GM23338 (cell line): ENCODE measurements around the gene SLC5A11. TPM values are rescaled to one million over a fixed set of nuclear protein-coding genes. Genes with fewer than 3 reads are reported as not detected.

Experiments used
- ATAC-seq: fragments of 200-7000 bp; cut with Tn5 transposase; 3 replicates; pipeline ENCODE4 v1.9.1; 2020
- DNase-seq: peaks from one replicate; pipeline ENCODE4 v3.0.0-alpha.2; 2015; ENCODE audit warnings: low spot score
- H2AFZ ChIP-seq: fragments of 200-600 bp; sonication (generic); 2 replicates; pipeline ENCODE4 v1.8.0; 2016; ENCODE audit warnings: antibody characterized with exemption, mild to moderate bottlenecking, moderate library complexity
- H3F3A ChIP-seq: fragments of 200-600 bp; sonication (generic); replicated peaks from 2 replicates; pipeline ENCODE4 v1.8.0; 2017; ENCODE audit warnings: antibody characterized with exemption, mixed run types, low read depth
- H3K27ac ChIP-seq: fragments of 200-600 bp; sonication (generic); 2 replicates; pipeline ENCODE4 v1.6.1; 2016; ENCODE audit warnings: low read depth
- H3K27me3 ChIP-seq: fragments of 200-600 bp; sonication (generic); 2 replicates; pipeline ENCODE4 v1.8.0; 2016; ENCODE audit warnings: mild to moderate bottlenecking, mixed run types, moderate library complexity; ENCODE audit not compliant: insufficient read depth
- H3K36me3 ChIP-seq: fragments of 200-600 bp; sonication (generic); 2 replicates; pipeline ENCODE4 v1.8.0; 2016; ENCODE audit warnings: mild to moderate bottlenecking; ENCODE audit not compliant: insufficient read depth
- H3K4me1 ChIP-seq: fragments of 200-600 bp; sonication (generic); 2 replicates; pipeline ENCODE4 v1.8.0; 2016; ENCODE audit warnings: mild to moderate bottlenecking, moderate library complexity; ENCODE audit not compliant: insufficient read depth
- H3K4me2 ChIP-seq: fragments of 200-600 bp; sonication (generic); 2 replicates; pipeline ENCODE4 v1.7.1; 2017; ENCODE audit warnings: mixed run types
- H3K4me3 ChIP-seq: fragments of 200-600 bp; sonication (generic); 2 replicates; pipeline ENCODE4 v1.6.1; 2016; ENCODE audit warnings: mixed run types
- H3K79me2 ChIP-seq: fragments of 200-600 bp; sonication (generic); replicated peaks from 2 replicates; pipeline ENCODE4 v1.8.0; 2017; ENCODE audit warnings: mild to moderate bottlenecking; ENCODE audit not compliant: insufficient read depth
- H3K9me2 ChIP-seq: fragments of 200-600 bp; sonication (generic); 2 replicates; pipeline ENCODE4 v1.8.0; 2017; ENCODE audit not compliant: insufficient read depth
- H4K20me1 ChIP-seq: fragments of 200-600 bp; sonication (generic); replicated peaks from 2 replicates; pipeline ENCODE4 v1.8.0; 2017; ENCODE audit warnings: mild to moderate bottlenecking; ENCODE audit not compliant: insufficient read depth
- H3K27ac Mint-ChIP-seq: 2 replicates; pipeline ENCODE4 v1.8.0; 2020; ENCODE audit warnings: inconsistent platforms, mild to moderate bottlenecking, moderate library complexity, mixed read lengths
- H3K27me3 Mint-ChIP-seq: 3 replicates; pipeline ENCODE4 v1.8.0; 2022; ENCODE audit warnings: low read depth, mild to moderate bottlenecking, moderate library complexity, mixed read lengths, inconsistent platforms; ENCODE audit not compliant: insufficient read depth, poor library complexity
- H3K36me3 Mint-ChIP-seq: 3 replicates; pipeline ENCODE4 v1.8.0; 2021; ENCODE audit warnings: low read depth, mild to moderate bottlenecking, inconsistent platforms, moderate library complexity, mixed read lengths
- H3K4me1 Mint-ChIP-seq: 3 replicates; pipeline ENCODE4 v1.8.0; 2020; ENCODE audit warnings: mild to moderate bottlenecking, inconsistent platforms, mixed read lengths
- H3K4me3 Mint-ChIP-seq: 3 replicates; pipeline ENCODE4 v1.8.0; 2021; ENCODE audit warnings: moderate library complexity, mild to moderate bottlenecking, inconsistent platforms, mixed read lengths
- H3K9me3 Mint-ChIP-seq: 3 replicates; pipeline ENCODE4 v1.8.0; 2020; ENCODE audit warnings: moderate library complexity, mild to moderate bottlenecking, inconsistent platforms, mixed read lengths
- CREB1 ChIP-seq: fragments of 250-450 bp; sonication (Bioruptor Pico); IDR thresholded peaks from 2 replicates; pipeline ENCODE4 v1.5.0; 2020; ENCODE audit warnings: low read depth, mild to moderate bottlenecking, moderate library complexity
- CTCF ChIP-seq, 2 experiments: fragments of 200-600 bp in 1 of 2; sonication (generic) in 1 of 2; conservative IDR thresholded peaks; 2 replicates each; pipeline versions ENCODE4 v1.5.1 to v1.6.1; 2016 to 2017; ENCODE audit warnings: antibody characterized with exemption in 2 of 2, low read depth in 2 of 2, mild to moderate bottlenecking in 2 of 2, moderate library complexity in 1 of 2
- EZH2 ChIP-seq: fragments of 200-600 bp; sonication (generic); IDR thresholded peaks from one replicate; pipeline ENCODE4 v1.8.0; 2017; ENCODE audit warnings: antibody characterized with exemption, mild to moderate bottlenecking, low read depth; ENCODE audit not compliant: unreplicated experiment
- EZH2phosphoT487 ChIP-seq: fragments of 200-600 bp; sonication (generic); IDR thresholded peaks from one replicate; pipeline ENCODE4 v1.8.1; 2018; ENCODE audit warnings: antibody characterized with exemption; ENCODE audit not compliant: unreplicated experiment
- JUNB ChIP-seq: IDR thresholded peaks from one replicate; pipeline ENCODE4 v1.6.1; 2016; ENCODE audit warnings: antibody characterized with exemption; ENCODE audit not compliant: unreplicated experiment
- NANOG ChIP-seq: IDR thresholded peaks from 2 replicates; pipeline ENCODE4 v1.6.1; 2016; ENCODE audit warnings: antibody characterized with exemption, borderline replicate concordance
- POLR2AphosphoS5 ChIP-seq: IDR thresholded peaks from 2 replicates; pipeline ENCODE4 v1.6.1; 2016; ENCODE audit warnings: antibody characterized with exemption, low read depth
- REST ChIP-seq: IDR thresholded peaks from one replicate; pipeline ENCODE4 v1.6.1; 2018; ENCODE audit warnings: antibody characterized with exemption; ENCODE audit not compliant: unreplicated experiment
- STAT1 ChIP-seq: IDR thresholded peaks from one replicate; pipeline ENCODE4 v1.6.1; 2016; ENCODE audit warnings: antibody characterized with exemption; ENCODE audit not compliant: unreplicated experiment
- ZNF114 ChIP-seq: fragments of 250-450 bp; sonication (Bioruptor Pico); IDR thresholded peaks from 2 replicates; pipeline ENCODE4 v1.5.0; 2020; ENCODE audit warnings: mild to moderate bottlenecking, moderate library complexity
- polyA plus RNA-seq: library from polyadenylated mRNA; unstranded; fragments of >200 nt; fragmentation: Nextera tagmentation; extraction: Ambion mirVana; gene quantifications from 2 replicates; pipeline ENCODE4 v1.2.1, GENCODE V29; 2016
- total RNA-seq: library from RNA; depleted of rRNA; stranded (reverse); fragments of >200 nt; shearing (Covaris generic); gene quantifications from 2 replicates; pipeline ENCODE4 v1.2.3, GENCODE V29; 2014

The SLC5A11 gene
- total and polyA plus RNA-seq, 2 experiments from 2014 or later: 0.07 TPM; not detected in 1

- no peak for TF ChIP-seq REST
Observed at GRCh38 chr16:24950275-24950674, 104.5 kb downstream of the SLC5A11 start (continued).

GRCh38 chr16:24953306-24953705, 107.5 kb downstream of the SLC5A11 start:
- no peaks in the 10 kb centered on the region for H3F3A ChIP-seq
- H3K4me3 ChIP-seq: no peak overlapping the region
- Mint-ChIP-seq H3K27me3 (no peaks in the 10 kb centered on the region), H3K27ac (no peak overlapping the region; the same call in 1 of the 2 replicates), H3K4me3 (no peak overlapping the region), H3K4me1 (no peaks in the 10 kb centered on the region), H3K9me3 (no peaks in the 10 kb centered on the region), H3K36me3 (peaks cover 43% of the 10 kb centered on the region)
- ATAC-seq (no peak), DNase-seq (no peak)
- H3K79me2 ChIP-seq: no peaks in the 10 kb centered on the region
- no peak overlapping the region for H2AFZ ChIP-seq
- no peak overlapping the region for H3K27ac ChIP-seq
- peaks cover 15% of the 10 kb centered on the region for H3K36me3 ChIP-seq
- no peaks in the 10 kb centered on the region for H4K20me1 ChIP-seq
- no peak for TF ChIP-seq NANOG
- no peak for TF ChIP-seq REST
- TF ChIP-seq STAT1: no peak
- H3K9me2 ChIP-seq: no peaks in the 10 kb centered on the region
- no peaks in the 10 kb centered on the region for H3K27me3 ChIP-seq
- no peak overlapping the region for H3K4me2 ChIP-seq
- H3K4me1 ChIP-seq: no peaks in the 10 kb centered on the region

GRCh38 chr16:24953721-24954120, 108.0 kb downstream of the SLC5A11 start:
- Histone ChIP-seq H3K4me1 (no peaks in the 10 kb centered on the region), H3F3A (no peaks in the 10 kb centered on the region), H3K4me2 (no peak overlapping the region), H3K4me3 (no peak overlapping the region), H4K20me1 (no peaks in the 10 kb centered on the region; the same call in 1 of the 2 replicates), H3K79me2 (no peaks in the 10 kb centered on the region), H3K36me3 (peaks cover 15% of the 10 kb centered on the region), H3K27ac (no peak overlapping the region), H3K9me2 (no peaks in the 10 kb centered on the region), H2AFZ (no peak overlapping the region), H3K27me3 (no peaks in the 10 kb centered on the region)
- Mint-ChIP-seq H3K36me3 (peaks cover 45% of the 10 kb centered on the region), H3K9me3 (no peaks in the 10 kb centered on the region), H3K4me3 (no peak overlapping the region), H3K27me3 (no peaks in the 10 kb centered on the region), H3K4me1 (no peaks in the 10 kb centered on the region), H3K27ac (no peak overlapping the region; the same call in 1 of the 2 replicates)
- no peak for ATAC-seq
- DNase-seq: no peak
- TF ChIP-seq REST (no peak), CTCF (conservative IDR thresholded peaks at IDR 0.05; ENCODE audit: low read depth in 2 of 2) (no peak), ZNF114 (CRISPR knock-in tag) (no peak), POLR2AphosphoS5 (no peak), CREB1 (CRISPR knock-in tag) (no peak), JUNB (no peak), EZH2phosphoT487 (no peak), EZH2 (no peak), NANOG (no peak)
